GM12874 (cell line): Measurements from ENCODE around the gene NKIRAS2.

Experiments used
- TF ChIP-seq, protein P1 (sequence below): IDR thresholded peaks from 2 replicates; pipeline ENCODE4 v1.5.1; 2011; ENCODE audit warnings: low read depth, mild to moderate bottlenecking, control low read depth, low read length, moderate library complexity; ENCODE audit not compliant: insufficient read depth

NKIRAS2 gene

DNA sequence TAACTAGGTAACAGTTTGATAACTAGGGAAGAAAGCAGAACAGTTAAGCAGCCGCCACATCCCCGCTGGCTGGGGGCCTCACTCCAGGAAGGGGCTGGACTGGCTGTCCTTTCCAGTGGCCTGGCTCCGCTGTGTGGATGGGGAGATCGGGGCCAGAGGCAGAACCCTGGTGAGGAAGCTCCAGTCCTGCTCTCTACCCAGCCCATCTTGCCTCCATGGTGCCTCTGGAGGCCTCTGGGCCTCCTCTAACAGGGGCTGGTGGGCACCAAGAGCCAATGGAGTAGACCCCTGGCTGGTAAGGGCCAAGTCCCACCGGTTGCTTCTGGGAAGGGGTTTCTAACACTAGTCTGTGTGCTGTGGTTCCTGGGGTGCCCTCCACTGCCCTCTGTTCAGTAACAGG is 45.2 kb upstream of the NKIRAS2 start:
- TF ChIP-seq, protein P1, sequence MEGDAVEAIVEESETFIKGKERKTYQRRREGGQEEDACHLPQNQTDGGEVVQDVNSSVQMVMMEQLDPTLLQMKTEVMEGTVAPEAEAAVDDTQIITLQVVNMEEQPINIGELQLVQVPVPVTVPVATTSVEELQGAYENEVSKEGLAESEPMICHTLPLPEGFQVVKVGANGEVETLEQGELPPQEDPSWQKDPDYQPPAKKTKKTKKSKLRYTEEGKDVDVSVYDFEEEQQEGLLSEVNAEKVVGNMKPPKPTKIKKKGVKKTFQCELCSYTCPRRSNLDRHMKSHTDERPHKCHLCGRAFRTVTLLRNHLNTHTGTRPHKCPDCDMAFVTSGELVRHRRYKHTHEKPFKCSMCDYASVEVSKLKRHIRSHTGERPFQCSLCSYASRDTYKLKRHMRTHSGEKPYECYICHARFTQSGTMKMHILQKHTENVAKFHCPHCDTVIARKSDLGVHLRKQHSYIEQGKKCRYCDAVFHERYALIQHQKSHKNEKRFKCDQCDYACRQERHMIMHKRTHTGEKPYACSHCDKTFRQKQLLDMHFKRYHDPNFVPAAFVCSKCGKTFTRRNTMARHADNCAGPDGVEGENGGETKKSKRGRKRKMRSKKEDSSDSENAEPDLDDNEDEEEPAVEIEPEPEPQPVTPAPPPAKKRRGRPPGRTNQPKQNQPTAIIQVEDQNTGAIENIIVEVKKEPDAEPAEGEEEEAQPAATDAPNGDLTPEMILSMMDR: no peak

DNA sequence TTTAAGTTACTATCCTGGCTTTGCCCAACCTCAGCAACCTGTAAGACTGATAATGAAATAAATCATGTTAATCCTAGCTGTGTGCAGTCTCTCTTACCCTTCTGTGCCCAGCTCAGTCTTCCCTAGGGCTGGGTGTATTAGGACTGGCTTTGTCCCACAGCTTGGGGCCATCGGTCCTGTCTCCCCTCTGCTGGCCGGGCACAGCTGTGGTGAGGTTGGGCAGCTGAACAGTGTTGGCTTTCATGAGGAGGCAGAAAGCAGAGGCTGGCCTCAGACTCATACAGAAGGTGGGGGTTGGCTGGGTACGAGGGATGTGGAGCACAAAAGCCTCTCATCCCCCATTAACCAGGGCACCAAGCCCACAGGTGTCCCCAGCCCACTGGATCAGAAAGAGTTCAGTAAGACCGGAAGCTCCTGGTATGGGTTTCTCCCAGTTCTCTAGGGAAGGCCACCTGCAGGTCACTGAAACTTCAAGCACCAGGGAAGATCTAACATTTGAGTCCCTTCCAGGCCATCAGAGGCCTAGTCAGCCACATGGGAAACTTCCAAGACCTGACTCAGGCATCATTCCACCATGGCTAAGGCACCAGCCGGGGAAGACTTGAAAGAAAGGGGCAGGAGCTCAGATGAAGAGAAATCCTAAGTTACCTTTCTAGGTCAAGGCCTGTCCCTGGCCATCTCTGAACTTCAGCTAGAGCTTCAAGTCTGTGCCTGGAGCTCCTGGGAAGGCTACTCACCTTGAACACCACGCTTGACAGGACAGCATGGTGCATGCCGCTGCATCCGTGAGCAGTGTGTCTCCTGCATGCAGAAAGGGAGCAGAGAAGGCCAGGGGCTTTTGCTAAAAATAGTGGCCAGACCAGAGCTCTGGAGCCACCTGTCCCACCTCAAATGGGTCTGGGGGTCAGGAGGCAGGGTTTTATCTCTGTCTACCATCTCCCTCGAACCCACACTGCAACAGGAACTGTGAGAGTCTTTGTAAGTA is 44.5 kb upstream of the NKIRAS2 start:
- TF ChIP-seq, protein P1: no peak

DNA sequence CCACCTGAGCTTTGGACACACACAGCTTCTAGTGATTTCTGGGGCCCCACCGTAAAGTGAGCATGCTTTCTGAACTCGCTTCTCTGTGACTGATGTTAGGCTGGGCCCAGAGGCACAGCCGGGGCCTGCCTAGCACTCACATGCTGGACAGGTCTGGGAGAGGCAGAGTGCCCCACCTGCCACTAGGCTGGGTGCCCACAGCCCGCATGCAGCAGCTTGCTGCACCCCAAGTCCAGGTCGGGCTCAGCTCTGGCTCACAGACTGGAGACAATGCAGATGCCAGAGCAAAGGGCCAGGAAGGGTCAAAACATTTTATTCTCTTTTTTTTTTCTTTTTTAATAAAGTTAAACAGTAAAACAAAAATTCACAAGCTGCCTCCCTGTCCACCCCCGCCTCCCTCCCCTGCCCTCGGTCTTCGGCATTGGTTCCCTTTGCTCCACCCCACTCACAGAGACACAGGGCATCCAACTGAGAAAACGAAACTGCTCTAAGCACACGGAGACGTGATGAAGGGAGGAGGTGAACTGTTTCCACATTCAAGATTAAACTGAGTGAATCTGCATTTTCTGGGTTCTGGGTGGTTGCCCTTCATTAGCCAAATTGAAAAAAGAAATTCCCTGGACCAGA is 43.6 kb upstream of the NKIRAS2 start:
- TF ChIP-seq, protein P1: no peak

DNA sequence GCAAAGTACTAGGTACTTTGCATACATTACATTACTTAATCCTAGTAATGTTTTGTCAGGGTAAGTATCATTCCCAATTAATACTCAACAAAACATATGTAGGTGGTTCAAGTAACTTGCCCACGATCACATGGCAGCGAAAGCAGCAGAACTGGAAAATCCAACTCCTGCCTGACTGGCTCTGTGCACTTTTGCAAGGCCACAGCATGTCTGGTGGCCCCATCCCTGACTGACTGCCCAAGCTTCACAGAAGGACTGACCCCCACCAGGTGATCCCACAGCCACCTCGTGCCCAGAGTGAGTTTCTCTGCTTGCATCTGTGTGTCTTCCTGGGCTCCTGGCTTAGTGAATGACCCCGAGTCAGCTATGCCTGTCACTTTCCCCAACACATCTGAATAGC is 41.9 kb upstream of the NKIRAS2 start:
- TF ChIP-seq, protein P1: no peak

DNA sequence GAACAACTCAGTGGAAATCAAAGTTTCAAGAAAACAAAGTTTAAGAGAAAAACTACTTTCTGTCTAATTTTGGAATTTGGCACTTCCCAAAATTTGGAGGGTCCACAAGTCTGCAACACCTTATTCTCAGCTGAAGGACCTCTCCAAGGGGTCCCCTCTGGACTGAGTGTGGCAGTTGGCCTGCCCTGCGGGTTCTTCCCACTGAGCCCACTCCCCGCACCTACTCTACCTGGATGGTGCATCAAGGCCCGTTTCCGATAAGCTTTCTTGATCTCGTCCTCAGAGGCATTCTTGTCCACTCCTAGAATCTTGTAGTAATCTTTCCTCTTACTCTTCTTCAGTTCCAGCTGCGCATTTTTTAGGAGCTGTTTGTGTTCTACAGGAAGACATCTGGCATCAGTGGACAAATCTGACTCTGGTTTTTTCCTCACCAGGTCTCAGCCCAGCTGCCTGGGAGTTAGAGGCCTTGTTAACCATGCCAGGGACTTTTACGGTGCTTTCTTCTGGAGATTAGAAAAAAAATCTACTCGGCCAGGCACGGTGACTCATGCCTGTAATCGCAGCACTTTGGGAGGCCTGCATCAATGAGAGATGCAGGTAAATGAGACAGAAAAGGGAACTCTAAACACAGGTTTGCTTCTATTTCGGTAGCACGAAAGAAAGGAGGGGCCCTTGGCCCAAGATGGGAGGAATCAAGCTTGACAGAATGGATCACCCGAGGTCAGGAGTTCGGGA is 37.7 kb upstream of the NKIRAS2 start:
- TF ChIP-seq, protein P1: no peak

DNA sequence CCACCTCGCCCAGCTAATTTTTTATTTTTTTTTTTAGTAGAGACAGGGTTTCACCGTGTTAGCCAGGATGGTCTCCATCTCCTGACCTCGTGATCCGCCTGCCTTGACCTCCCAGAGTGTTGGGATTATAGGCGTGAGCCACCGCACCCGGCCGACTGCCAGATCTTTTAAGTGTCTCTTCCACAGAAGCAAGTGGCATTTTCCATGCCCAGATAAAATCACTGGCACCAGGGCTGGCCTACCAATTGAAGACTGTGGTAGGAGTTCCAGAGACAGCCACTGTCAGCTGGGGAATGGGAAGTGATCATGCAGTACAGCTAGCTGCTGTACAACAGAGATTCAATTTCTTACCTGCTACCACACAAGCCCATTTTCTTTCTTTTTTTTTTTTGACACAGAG is 35.4 kb upstream of the NKIRAS2 start:
- TF ChIP-seq, protein P1: no peak

DNA sequence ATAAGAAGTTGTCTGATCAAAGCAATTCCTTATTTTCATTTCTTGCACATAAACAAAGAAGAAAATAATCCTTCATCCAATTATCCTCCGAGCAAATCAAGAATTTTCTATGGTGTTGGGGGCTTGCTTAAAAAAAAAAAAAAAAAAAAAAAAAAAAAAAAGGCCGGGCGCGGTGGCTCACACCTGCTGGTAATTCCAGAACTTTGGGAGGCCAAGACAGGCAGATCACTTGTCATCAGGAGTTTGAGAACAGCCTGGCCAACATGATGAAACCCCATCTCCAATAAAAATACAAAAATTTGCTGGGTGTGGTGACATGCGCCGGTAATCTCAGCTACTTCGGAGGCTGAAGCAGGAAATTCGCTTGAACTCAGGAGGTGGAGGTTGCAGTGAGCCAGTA is 34.0 kb upstream of the NKIRAS2 start:
- TF ChIP-seq, protein P1: no peak
